GM12872 (cell line): ENCODE results near the gene RBFOX2.
A peak's percentile ranks its signal among the peaks of the same experiment; 100 is the strongest.

Source experiments
- TF ChIP-seq, protein P1 (sequence below): IDR thresholded peaks from 3 replicates; pipeline ENCODE4 v1.5.1; 2011; ENCODE audit warnings: low read depth, mild to moderate bottlenecking, low read length, moderate library complexity; ENCODE audit not compliant: insufficient read depth

Gene RBFOX2

DNA sequence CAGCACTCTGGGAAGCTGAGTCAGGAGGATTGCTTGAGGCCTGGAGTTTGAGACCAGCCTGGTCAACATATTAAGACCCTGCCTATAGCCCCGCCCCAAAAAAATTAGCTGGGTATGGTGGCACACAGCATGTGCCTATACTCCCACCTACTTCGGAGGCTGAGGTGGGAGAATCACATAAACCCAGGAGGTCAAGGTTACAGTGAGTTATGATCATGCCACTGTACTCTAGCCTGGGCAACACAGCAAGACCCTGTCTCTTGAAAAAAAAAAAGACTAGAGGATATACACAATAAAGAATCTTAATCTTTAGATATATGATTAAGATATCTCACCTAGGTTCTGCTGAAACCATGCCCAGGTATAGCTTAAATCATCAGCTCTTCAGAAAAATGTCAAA lies 174.3 kb downstream of the RBFOX2 start:
- TF ChIP-seq, protein P1, sequence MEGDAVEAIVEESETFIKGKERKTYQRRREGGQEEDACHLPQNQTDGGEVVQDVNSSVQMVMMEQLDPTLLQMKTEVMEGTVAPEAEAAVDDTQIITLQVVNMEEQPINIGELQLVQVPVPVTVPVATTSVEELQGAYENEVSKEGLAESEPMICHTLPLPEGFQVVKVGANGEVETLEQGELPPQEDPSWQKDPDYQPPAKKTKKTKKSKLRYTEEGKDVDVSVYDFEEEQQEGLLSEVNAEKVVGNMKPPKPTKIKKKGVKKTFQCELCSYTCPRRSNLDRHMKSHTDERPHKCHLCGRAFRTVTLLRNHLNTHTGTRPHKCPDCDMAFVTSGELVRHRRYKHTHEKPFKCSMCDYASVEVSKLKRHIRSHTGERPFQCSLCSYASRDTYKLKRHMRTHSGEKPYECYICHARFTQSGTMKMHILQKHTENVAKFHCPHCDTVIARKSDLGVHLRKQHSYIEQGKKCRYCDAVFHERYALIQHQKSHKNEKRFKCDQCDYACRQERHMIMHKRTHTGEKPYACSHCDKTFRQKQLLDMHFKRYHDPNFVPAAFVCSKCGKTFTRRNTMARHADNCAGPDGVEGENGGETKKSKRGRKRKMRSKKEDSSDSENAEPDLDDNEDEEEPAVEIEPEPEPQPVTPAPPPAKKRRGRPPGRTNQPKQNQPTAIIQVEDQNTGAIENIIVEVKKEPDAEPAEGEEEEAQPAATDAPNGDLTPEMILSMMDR: no peak

DNA sequence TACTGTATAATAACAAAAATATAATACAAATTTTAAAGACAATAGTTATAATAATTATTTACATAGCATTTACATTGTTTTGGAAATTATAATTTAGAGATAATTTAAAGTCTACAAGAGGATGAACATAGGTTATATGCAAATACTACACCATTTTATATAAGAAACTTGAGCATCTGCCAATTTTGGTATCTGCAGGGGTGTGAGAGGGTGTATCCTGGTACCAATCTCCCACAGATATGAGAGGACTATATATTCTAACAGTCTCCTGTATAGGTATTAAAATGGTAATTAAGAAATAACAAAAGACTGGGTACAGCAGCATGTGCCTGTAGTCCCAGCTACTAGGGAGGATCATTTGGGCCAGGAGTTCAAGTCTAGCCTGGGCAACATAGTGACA lies 176.5 kb downstream of the RBFOX2 start:
- TF ChIP-seq, protein P1: no peak

DNA sequence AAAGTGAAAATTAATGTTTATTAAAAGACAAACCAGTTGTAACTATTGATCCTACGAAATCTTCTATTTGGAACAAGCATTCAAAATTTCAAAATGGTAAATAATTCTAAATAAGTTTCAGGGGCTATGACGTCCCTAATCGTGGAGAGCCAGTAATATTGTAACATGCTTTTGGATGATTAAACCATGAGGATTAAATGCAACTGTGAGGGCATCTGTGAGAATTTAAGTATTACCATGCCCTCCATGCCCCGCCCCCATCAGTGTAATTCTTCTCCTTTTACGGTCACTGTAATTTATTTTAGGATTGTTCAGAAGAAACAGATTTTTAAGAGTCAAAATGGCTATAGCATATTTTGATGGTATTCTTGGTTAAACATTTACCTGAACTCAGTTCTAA lies 177.8 kb downstream of the RBFOX2 start:
- TF ChIP-seq, protein P1: no peak

DNA sequence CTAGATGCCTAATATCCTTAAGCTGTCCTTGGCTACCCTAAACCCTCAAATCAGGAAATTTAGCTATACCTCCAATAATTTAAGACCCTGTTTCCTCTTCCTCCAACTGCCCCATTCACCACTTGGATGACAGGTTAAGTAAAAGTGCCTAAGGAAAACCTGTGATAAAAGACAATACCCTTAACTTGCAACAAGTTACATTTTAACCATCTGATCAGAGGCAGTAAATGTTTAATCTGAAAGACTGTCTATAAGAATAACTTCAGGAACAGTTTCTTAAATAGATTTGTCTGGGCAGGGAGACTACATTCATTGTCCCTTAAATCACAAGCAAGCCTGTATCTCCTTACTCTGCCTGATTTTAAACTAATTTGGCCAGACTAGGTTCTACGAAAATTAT lies 181.8 kb downstream of the RBFOX2 start:
- TF ChIP-seq, protein P1: no peak

DNA sequence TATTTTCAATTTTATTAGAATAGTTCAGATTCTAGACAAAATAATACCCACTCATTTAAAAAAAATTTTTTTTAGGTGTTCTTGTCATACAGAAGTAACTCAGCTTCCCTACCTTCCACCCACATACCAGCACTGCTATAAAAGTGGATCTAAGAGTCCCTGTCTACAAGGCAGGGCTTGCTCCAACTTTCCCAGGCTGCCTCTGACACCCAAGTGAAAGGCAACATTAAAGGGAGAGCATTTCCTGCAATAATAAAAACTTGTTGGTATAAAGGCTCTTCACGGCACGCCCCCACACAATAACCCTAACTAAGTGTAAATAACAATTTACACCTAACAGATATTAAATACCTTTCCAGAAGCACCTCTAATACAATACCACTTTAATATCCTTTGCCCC lies 183.7 kb downstream of the RBFOX2 start:
- TF ChIP-seq, protein P1: no peak

DNA sequence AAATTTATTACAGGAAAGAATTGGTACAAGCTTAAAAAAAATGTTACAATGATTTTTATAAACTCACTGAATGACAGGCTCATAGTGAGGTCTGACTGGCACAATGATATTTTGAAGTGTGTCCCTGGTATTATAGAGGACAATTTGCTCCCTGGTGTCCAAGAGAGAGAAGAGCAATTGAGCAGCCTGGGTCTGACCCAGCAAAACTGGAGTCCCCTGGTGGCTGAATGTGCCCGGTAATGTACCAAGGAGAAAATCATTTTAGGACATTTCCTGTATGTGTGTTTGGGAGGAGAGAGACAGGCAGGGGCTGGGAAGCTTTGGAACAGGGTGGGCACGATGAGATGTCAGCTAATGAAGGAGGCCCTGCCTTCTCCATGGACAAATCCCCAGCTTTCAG lies 185.7 kb downstream of the RBFOX2 start:
- TF ChIP-seq, protein P1: peak; percentile 45; the same call in 2 of the 3 replicates

DNA sequence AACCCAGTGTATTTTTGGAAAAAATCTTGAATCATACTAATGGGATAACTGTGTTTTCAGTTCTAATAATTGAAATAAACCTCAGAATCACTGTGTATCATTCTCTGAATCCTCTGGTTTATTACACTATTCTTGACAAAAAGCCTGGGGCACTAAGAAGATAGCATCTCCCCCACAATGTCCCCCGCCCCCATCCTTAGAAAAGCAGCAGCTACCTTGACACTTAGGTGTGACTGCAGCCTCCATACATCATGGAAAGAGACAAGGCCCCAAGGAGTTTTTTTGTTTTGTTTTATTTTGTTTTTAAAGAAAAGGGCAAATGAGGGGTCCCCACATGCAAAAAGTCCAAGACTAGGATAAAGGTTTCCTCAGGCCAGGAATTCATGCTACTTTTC lies 186.1 kb downstream of the RBFOX2 start:
- TF ChIP-seq, protein P1: no peak

DNA sequence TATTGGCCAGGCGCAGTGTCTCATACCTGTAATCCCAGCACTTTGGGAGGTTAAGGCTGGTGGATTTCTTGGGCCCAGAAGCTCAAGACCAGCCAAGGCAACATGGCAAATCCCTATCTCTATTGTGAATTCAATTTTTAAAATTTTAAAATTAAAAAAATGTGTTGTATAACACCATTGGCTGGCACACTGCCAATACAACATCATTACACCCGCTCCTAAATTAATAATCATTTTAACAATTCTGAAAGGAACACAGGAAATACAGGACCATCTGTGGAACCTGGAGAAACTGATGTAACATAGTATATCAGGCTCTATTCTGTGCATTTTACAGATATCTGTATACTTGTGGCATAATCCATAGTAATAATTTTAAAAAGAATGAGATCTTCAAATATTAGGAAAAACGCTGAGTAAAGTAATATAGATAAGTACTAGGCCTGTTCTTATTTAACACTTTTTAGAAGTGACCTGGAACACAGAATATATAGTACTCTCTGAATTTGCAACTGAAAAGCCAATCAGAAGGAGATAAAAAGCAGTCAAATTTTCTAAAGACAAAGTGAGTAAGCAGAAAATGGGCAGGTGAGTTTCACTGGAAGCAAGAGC lies 186.6 kb downstream of the RBFOX2 start:
- TF ChIP-seq, protein P1: no peak
